ENCODE results near the gene RALGAPB. TPM values are rescaled to one million over a fixed set of nuclear protein-coding genes. Genes with fewer than 3 reads are reported as not detected.

Gene RALGAPB
- total and polyA plus RNA-seq, 10 donors, result 6.8 to 62.5 (median 44.1) TPM

DNA sequence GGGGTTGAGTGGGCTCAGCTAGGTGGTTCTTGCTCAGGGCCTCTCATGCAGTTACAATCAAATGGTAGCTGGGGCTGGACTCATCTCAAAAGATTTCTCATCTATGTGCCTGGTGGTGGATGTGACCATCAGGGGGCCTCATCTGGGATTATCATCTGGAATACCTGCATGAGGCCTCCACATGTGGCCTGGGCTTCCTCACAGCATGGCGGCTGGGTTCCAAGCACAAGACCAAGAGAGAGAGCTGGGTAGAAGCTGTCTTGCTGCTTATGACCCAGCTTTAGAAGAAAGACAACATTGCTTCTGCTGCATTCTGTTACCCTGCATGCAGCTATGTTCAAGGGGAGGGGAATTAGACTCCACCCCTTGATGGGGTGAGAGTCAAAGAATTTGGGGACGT is 151.4 kb downstream of the RALGAPB start:
- peaks cover 0 to 28% (median 0%) of the 10 kb centered on the region in 7 donors for H3K27me3 ChIP-seq (replicated peaks in 1 of 7)
- 56 to 88% (median 79%) methylated on average over 2 of the region's 2 CpGs for WGBS, 5 donors

GRCh38 chr20:38625896-38626295 is 153.3 kb downstream of the RALGAPB start:
- TF ChIP-seq POLR2AphosphoS5 (IDR thresholded peaks at IDR 0.05) (no peak), POLR2A (IDR thresholded peaks at IDR 0.05) (no peak)
- TF ChIP-seq, protein P1, sequence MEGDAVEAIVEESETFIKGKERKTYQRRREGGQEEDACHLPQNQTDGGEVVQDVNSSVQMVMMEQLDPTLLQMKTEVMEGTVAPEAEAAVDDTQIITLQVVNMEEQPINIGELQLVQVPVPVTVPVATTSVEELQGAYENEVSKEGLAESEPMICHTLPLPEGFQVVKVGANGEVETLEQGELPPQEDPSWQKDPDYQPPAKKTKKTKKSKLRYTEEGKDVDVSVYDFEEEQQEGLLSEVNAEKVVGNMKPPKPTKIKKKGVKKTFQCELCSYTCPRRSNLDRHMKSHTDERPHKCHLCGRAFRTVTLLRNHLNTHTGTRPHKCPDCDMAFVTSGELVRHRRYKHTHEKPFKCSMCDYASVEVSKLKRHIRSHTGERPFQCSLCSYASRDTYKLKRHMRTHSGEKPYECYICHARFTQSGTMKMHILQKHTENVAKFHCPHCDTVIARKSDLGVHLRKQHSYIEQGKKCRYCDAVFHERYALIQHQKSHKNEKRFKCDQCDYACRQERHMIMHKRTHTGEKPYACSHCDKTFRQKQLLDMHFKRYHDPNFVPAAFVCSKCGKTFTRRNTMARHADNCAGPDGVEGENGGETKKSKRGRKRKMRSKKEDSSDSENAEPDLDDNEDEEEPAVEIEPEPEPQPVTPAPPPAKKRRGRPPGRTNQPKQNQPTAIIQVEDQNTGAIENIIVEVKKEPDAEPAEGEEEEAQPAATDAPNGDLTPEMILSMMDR (IDR thresholded peaks at IDR 0.05 in 8 of 11, conservative IDR thresholded peaks at IDR 0.05 in 3 of 11), result no peak
- Histone ChIP-seq H3K27me3 (replicated peaks in 1 of 7) (peaks cover 0 to 25% (median 0%) of the 10 kb centered on the region in 7 donors), H3K4me3 (no peak overlapping the region), H3K27ac (no peak overlapping the region), H3K9me3 (peaks cover 0 to 7% (median 4%) of the 10 kb centered on the region in 8 donors), H3K36me3 (no peaks in the 10 kb centered on the region), H3K4me1 (no peaks in the 10 kb centered on the region)
- no peak for DNase-seq
- intact Hi-C loops (cut with DNase I; ENCODE audit: low total_unique reads), result no loop called here

More for the DNA sequence above, 151.4 kb downstream of the RALGAPB start:
- intact Hi-C loops (cut with DNase I; ENCODE audit: low total_unique reads), result no loop called here
- DNase-seq, result no peak
- Histone ChIP-seq H3K4me1 (no peaks in the 10 kb centered on the region), H3K4me3 (no peak overlapping the region), H3K9me3 (peaks cover 0 to 7% (median 4%) of the 10 kb centered on the region in 8 donors), H3K27ac (no peak overlapping the region), H3K36me3 (no peaks in the 10 kb centered on the region)
- TF ChIP-seq, protein P1 (IDR thresholded peaks at IDR 0.05 in 8 of 11, conservative IDR thresholded peaks at IDR 0.05 in 3 of 11), result no peak
- TF ChIP-seq POLR2A (IDR thresholded peaks at IDR 0.05) (no peak), POLR2AphosphoS5 (IDR thresholded peaks at IDR 0.05) (no peak)

DNA sequence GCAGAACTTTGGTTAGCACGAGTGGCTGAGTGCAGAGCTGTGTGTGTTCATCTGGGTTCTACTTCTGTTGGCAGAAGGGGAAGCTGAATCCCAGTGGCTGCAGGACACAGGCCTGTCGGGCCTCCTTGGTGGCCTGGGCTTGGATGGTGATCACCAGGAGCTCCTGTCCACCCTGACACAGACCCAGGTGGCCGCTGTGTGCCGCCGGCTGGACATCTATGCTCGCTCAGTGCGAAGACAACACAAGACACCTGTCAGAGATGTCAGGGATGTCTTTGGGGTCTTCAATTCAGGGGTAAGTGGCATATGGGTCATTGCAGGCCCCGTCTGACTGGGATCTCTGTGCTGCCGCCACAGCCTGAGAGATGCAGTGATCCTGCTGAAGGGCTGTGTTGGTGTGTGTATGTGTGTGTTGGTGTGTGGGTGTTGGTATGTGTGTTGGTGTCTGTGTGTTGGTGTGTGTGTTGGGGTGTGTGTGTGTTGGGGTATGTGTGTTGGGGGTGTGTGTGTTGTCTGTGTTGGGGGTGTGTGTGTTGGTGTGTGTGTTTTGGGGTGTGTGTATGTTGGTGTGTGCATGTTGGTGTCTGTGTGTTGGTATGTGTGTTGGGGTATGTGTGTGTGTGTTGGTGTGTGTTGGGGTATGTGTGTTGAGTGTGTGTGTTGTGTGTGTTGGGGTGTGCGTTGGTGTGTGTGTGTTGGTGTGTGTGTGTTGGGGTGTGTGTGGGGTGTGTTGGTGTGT is 154.4 kb downstream of the RALGAPB start:
- no peak for DNase-seq
- intact Hi-C loops (cut with DNase I; ENCODE audit: low total_unique reads), result no loop called here
- no peak overlapping the region for H3K27ac ChIP-seq
- H3K4me3 ChIP-seq, result no peak overlapping the region
- 83 to 88% (median 87%) methylated on average over 6 to 10 of the region's 10 CpGs for WGBS, 5 donors
- H3K36me3 ChIP-seq, result no peaks in the 10 kb centered on the region
- no peaks in the 10 kb centered on the region for H3K4me1 ChIP-seq
- peaks cover 0 to 13% (median 0%) of the 10 kb centered on the region in 7 donors for H3K27me3 ChIP-seq (replicated peaks in 1 of 7)
- no peak for TF ChIP-seq POLR2A (IDR thresholded peaks at IDR 0.05)
- TF ChIP-seq, protein P1 (IDR thresholded peaks at IDR 0.05 in 8 of 11, conservative IDR thresholded peaks at IDR 0.05 in 3 of 11), result no peak
- H3K9me3 ChIP-seq, result peaks cover 0 to 7% (median 4%) of the 10 kb centered on the region in 8 donors

Small RNAs within 50 kb of the gene (microRNA-seq; reads per million reads assigned to microRNA genes)
- 0 reads per million in 3 donors for gene MIR548O2

Small RNAs within 50 kb of the gene (small RNA-seq; reads per million reads assigned to genes)
- gene MIR548O2 (0 reads per million in 4 donors), gene RF00056 (0 reads per million in 4 donors), gene SNORA60 (15.8 to 28.8 (median 19.6) reads per million in 4 donors), gene SNORA71A (1.1 to 5.4 (median 2.1) reads per million in 4 donors), gene SNORA71B (3.5 to 11.0 (median 8.0) reads per million in 4 donors), gene SNORA71C (0 to 1.6 (median 0) reads per million in 4 donors), gene SNORA71D (224 to 604 (median 299) reads per million in 4 donors), gene SNORA71E (0 reads per million in 4 donors)

Other genes with a start within 250 kb of the RALGAPB start
- gene KIAA1755, start 212.1 kb upstream of the RALGAPB start, total RNA-seq, result 1 to 10 TPM in 6 of 7 donors, under 1 TPM in 1; 0.51 to 5.3 (median 3.5) TPM
- 1 to 10 TPM; 4.6 to 7.3 (median 4.8) TPM for gene KIAA1755, start 212.1 kb upstream of the RALGAPB start, polyA plus RNA-seq
- 10 to 100 TPM in 3 of 7 donors, 1 to 10 TPM in 4; 3.1 to 49.4 (median 6.1) TPM for gene BPI, start 168.7 kb upstream of the RALGAPB start, total RNA-seq
- 1 to 10 TPM; 1.1 to 4.2 (median 2.3) TPM for gene BPI, start 168.7 kb upstream of the RALGAPB start, polyA plus RNA-seq
- gene LBP, start 126.4 kb upstream of the RALGAPB start, total RNA-seq, result not detected
- gene LBP, start 126.4 kb upstream of the RALGAPB start, polyA plus RNA-seq, result under 1 TPM; 0.09 to 0.13 (median 0.11) TPM
- 10 to 100 TPM; 28.7 to 56.1 (median 33.7) TPM for gene SNHG17, start 37.5 kb upstream of the RALGAPB start, total RNA-seq
- 10 to 100 TPM; 42.0 to 58.0 (median 47.0) TPM for gene SNHG17, start 37.5 kb upstream of the RALGAPB start, polyA plus RNA-seq
- not detected for gene ADIG, start 108.4 kb downstream of the RALGAPB start, total RNA-seq
- gene ADIG, start 108.4 kb downstream of the RALGAPB start, polyA plus RNA-seq, result not detected
- gene ARHGAP40, start 129.0 kb downstream of the RALGAPB start, total RNA-seq, result not detected
- under 1 TPM in 1 of 3 donors, not detected in 2; 0.03 TPM for gene ARHGAP40, start 129.0 kb downstream of the RALGAPB start, polyA plus RNA-seq

Data from spleen (tissue), 11 donors.